Endodermal cell (in vitro differentiated cells): ENCODE measurements around the gene YPEL4. TPM values are rescaled to one million over a fixed set of nuclear protein-coding genes. Genes with fewer than 3 reads are reported as not detected.
A peak's percentile ranks its signal among the peaks of the same experiment; 100 is the strongest.

Source experiments
- DNase-seq: peaks from one replicate; pipeline ENCODE4 v3.0.0-alpha.2; 2017
- H3K27ac ChIP-seq: 2 replicates; pipeline ENCODE4 v1.5.1; 2013; ENCODE audit warnings: mild to moderate bottlenecking, low read depth, low read length, moderate library complexity
- H3K27me3 ChIP-seq: 2 replicates; pipeline ENCODE4 v1.6.1; 2013; ENCODE audit warnings: mild to moderate bottlenecking, low read length, moderate library complexity; ENCODE audit not compliant: insufficient read depth, control insufficient read depth, poor library complexity, severe bottlenecking
- H3K36me3 ChIP-seq: 2 replicates; pipeline ENCODE4 v1.7.0; 2013; ENCODE audit warnings: mild to moderate bottlenecking, low read length, moderate library complexity; ENCODE audit not compliant: control insufficient read depth, insufficient read depth
- H3K4me1 ChIP-seq: one replicate; pipeline ENCODE4 v1.7.0; 2013; ENCODE audit warnings: low read length; ENCODE audit not compliant: control insufficient read depth, insufficient read depth
- H3K4me3 ChIP-seq: 2 replicates; pipeline ENCODE4 v1.5.1; 2013; ENCODE audit warnings: mild to moderate bottlenecking, low read length, moderate library complexity
- H3K9ac ChIP-seq: 2 replicates; pipeline ENCODE4 v1.6.1; 2013; ENCODE audit warnings: mild to moderate bottlenecking, low read length, moderate library complexity; ENCODE audit not compliant: poor library complexity, severe bottlenecking; ENCODE audit errors: extremely low read depth
- H3K9me3 ChIP-seq: 2 replicates; pipeline ENCODE4 v1.6.1; 2013; ENCODE audit warnings: mild to moderate bottlenecking, low read length, moderate library complexity; ENCODE audit not compliant: control insufficient read depth
- H3K27ac Mint-ChIP-seq: 2 replicates; pipeline ENCODE4 v1.8.0; 2020; ENCODE audit warnings: mixed read lengths
- H3K27me3 Mint-ChIP-seq: 2 replicates; pipeline ENCODE4 v1.8.0; 2021; ENCODE audit warnings: mild to moderate bottlenecking, mixed read lengths; ENCODE audit not compliant: insufficient read depth
- H3K36me3 Mint-ChIP-seq: 2 replicates; pipeline ENCODE4 v1.8.0; 2020; ENCODE audit warnings: low read depth, mixed read lengths
- H3K4me1 Mint-ChIP-seq: 2 replicates; pipeline ENCODE4 v1.8.0; 2020; ENCODE audit warnings: mixed read lengths
- H3K4me3 Mint-ChIP-seq: 2 replicates; pipeline ENCODE4 v1.8.0; 2020; ENCODE audit warnings: mild to moderate bottlenecking, moderate library complexity, mixed read lengths
- H3K9me3 Mint-ChIP-seq: 2 replicates; pipeline ENCODE4 v1.8.0; 2020; ENCODE audit warnings: mild to moderate bottlenecking, mixed read lengths
- CTCF ChIP-seq: fragments of 200-600 bp; sonication (generic); conservative IDR thresholded peaks from 2 replicates; pipeline ENCODE4 v1.5.0; 2021; ENCODE audit warnings: antibody characterized with exemption, mild to moderate bottlenecking
- WGBS, 2 experiments: methylation state at CpG; one replicate each; pipeline versions ENCODE4 v1.1.5 to v1.1.7; 2013; ENCODE audit warnings: missing lambda C conversion rate in 2 of 2, mixed read lengths in 1 of 2; ENCODE audit not compliant: insufficient coverage in 1 of 2, insufficient read length in 1 of 2; 5-methylcytosine and 5-hydroxymethylcytosine counted together
- total RNA-seq, 2 donors: library from RNA; stranded (reverse); fragmentation: NEBNext Ultra II Directional in 1 of 2; extraction: Animal tissue kit (Norgen Biotek cat#: 25700) in 1 of 2; gene quantifications; 2 replicates in 1 of 2; 3 replicates in 1 of 2; pipeline ENCODE4 v1.2.1, GENCODE V29; 2021

Gene YPEL4
- total RNA-seq, 2 donors from 2014 or later: not detected

- peak within 1 kb of the TSS; percentile 91 for H3K27ac Mint-ChIP-seq
- WGBS, 2 experiments: 2 to 3% methylated on average over 29 to 45 of the region's 45 CpGs
- Histone ChIP-seq H3K4me3 (peak within 1 kb of the TSS; percentile 99), H3K4me1 (no peaks in the 10 kb centered on the region), H3K27ac (no peak within 1 kb of the TSS), H3K9me3 (no peaks in the 10 kb centered on the region), H3K27me3 (no peaks in the 10 kb centered on the region), H3K9ac (peak within 1 kb of the TSS; percentile 76), H3K36me3 (peaks cover 25% of the 10 kb centered on the region)
- H3K4me3 Mint-ChIP-seq: peak within 1 kb of the TSS; percentile 83
- no peaks in the 10 kb centered on the region for H3K9me3 Mint-ChIP-seq
- H3K27me3 Mint-ChIP-seq: peaks cover 6% of the 10 kb centered on the region
- TF ChIP-seq CTCF: no peak
- peaks cover 8% of the 10 kb centered on the region for H3K4me1 Mint-ChIP-seq
- H3K36me3 Mint-ChIP-seq: peaks cover 23% of the 10 kb centered on the region
- DNase-seq: peak; percentile 100
These were observed 7.7 kb upstream of the YPEL4 start, which contains the start of gene CLP1 for GRCh38 chr11:57657194-57658022. Gene CLP1, plus strand, starts transcription at chr11:57657762. Its CDS starts 1,715 bp downstream, at chr11:57659477.

- H3K36me3 Mint-ChIP-seq: peaks cover 21% of the 10 kb centered on the region
- Histone ChIP-seq H3K4me3 (peak overlapping the region; percentile 99), H3K27me3 (no peaks in the 10 kb centered on the region), H3K27ac (no peak overlapping the region), H3K4me1 (no peaks in the 10 kb centered on the region), H3K9ac (peak overlapping the region; percentile 58), H3K36me3 (peaks cover 25% of the 10 kb centered on the region), H3K9me3 (no peaks in the 10 kb centered on the region)
- no peaks in the 10 kb centered on the region for H3K9me3 Mint-ChIP-seq
- WGBS, 2 experiments: 48 to 76% methylated on average over 3 to 5 of the region's 5 CpGs
- peaks cover 8% of the 10 kb centered on the region for H3K4me1 Mint-ChIP-seq
- no peak overlapping the region for H3K27ac Mint-ChIP-seq
- peaks cover 8% of the 10 kb centered on the region for H3K27me3 Mint-ChIP-seq
- DNase-seq: no peak
- TF ChIP-seq CTCF: no peak
- peak overlapping the region; percentile 83 for H3K4me3 Mint-ChIP-seq
These were observed 7.1 kb upstream of the YPEL4 start for GRCh38 chr11:57656885-57657193.

GRCh38 chr11:57653163-57653562 lies 3.5 kb upstream of the YPEL4 start:
- Mint-ChIP-seq H3K27ac (peak overlapping the region; percentile 4), H3K4me3 (no peak overlapping the region), H3K9me3 (no peaks in the 10 kb centered on the region), H3K36me3 (no peaks in the 10 kb centered on the region), H3K27me3 (peaks cover 8% of the 10 kb centered on the region), H3K4me1 (peaks cover 35% of the 10 kb centered on the region)
- H3K9me3 ChIP-seq: no peaks in the 10 kb centered on the region
- H3K27me3 ChIP-seq: no peaks in the 10 kb centered on the region
- no peak overlapping the region for H3K27ac ChIP-seq
- DNase-seq: no peak
- H3K36me3 ChIP-seq: no peaks in the 10 kb centered on the region
- 49 to 63% methylated on average over 1 to 2 of the region's 3 CpGs for WGBS, 2 experiments
- H3K4me3 ChIP-seq: no peak overlapping the region
- no peak overlapping the region for H3K9ac ChIP-seq
- no peak for TF ChIP-seq CTCF
- peaks cover 7% of the 10 kb centered on the region for H3K4me1 ChIP-seq
